Karpas-422 (cell line): ENCODE results near the gene SLC36A2. TPM values are rescaled to one million over a fixed set of nuclear protein-coding genes. Genes with fewer than 3 reads are reported as not detected.
"Not testable (repeated sequence)": the region's sequence is repeated elsewhere in the genome, so short reads cannot be mapped to it uniquely, and the experiment has no call there.

Experiments used
- DNase-seq: peaks from one replicate; pipeline ENCODE4 v3.0.0-alpha.2; 2015
- H2AFZ ChIP-seq: fragments of 200-600 bp; sonication (generic); 2 replicates; pipeline ENCODE4 v1.6.1; 2014; ENCODE audit warnings: antibody characterized with exemption, low read length, mixed read lengths
- H3K27ac ChIP-seq: fragments of 200-600 bp; sonication (generic); 2 replicates; pipeline ENCODE4 v1.5.1; 2014; ENCODE audit warnings: mild to moderate bottlenecking, low read length, moderate library complexity
- H3K27me3 ChIP-seq: fragments of 200-600 bp; sonication (generic); 2 replicates; pipeline ENCODE4 v1.6.1; 2014; ENCODE audit warnings: low read length, mixed read lengths
- H3K36me3 ChIP-seq: fragments of 200-600 bp; sonication (generic); 2 replicates; pipeline ENCODE4 v1.6.1; 2014; ENCODE audit warnings: low read length, mixed read lengths; ENCODE audit not compliant: insufficient read depth
- H3K4me1 ChIP-seq: fragments of 200-600 bp; sonication (generic); 2 replicates; pipeline ENCODE4 v1.6.1; 2014; ENCODE audit warnings: mild to moderate bottlenecking, low read length, mixed read lengths
- H3K4me2 ChIP-seq: fragments of 200-600 bp; sonication (generic); 2 replicates; pipeline ENCODE4 v1.6.1; 2014; ENCODE audit warnings: low read length, low read depth, mild to moderate bottlenecking; ENCODE audit not compliant: poor library complexity, severe bottlenecking
- H3K4me3 ChIP-seq: fragments of 200-600 bp; sonication (generic); 2 replicates; pipeline ENCODE4 v1.5.1; 2014; ENCODE audit warnings: mild to moderate bottlenecking, antibody characterized with exemption, low read length, mixed read lengths
- H3K79me2 ChIP-seq: fragments of 200-600 bp; sonication (generic); 2 replicates; pipeline ENCODE4 v1.6.1; 2014; ENCODE audit warnings: mild to moderate bottlenecking, low read length, mixed read lengths
- H3K9ac ChIP-seq: fragments of 200-600 bp; sonication (generic); 2 replicates; pipeline ENCODE4 v1.6.0; 2014; ENCODE audit warnings: low read length
- H3K9me2 ChIP-seq: fragments of 200-600 bp; sonication (generic), shearing (Covaris generic); replicated peaks from 2 replicates; pipeline ENCODE4 v1.6.0; 2014; ENCODE audit warnings: mild to moderate bottlenecking, low read length, moderate library complexity; ENCODE audit not compliant: insufficient read depth
- H3K9me3 ChIP-seq: fragments of 300-700, 200-600 bp; sonication (generic); 2 replicates; pipeline ENCODE4 v1.6.1; 2014; ENCODE audit warnings: low read length, mixed read lengths
- H4K20me1 ChIP-seq: fragments of 200-600 bp; sonication (generic); 2 replicates; pipeline ENCODE4 v1.6.1; 2014; ENCODE audit warnings: mild to moderate bottlenecking, antibody characterized with exemption, low read length, low read depth; ENCODE audit not compliant: insufficient read depth
- total RNA-seq: library from RNA; depleted of rRNA; stranded (reverse); fragments of >200 nt; shearing (Covaris generic); gene quantifications from 2 replicates; pipeline ENCODE4 v1.2.3, GENCODE V29; 2014; ENCODE audit warnings: low replicate concordance

Gene SLC36A2
- total RNA-seq, 1 experiment from 2014 or later, result not detected

- H3K4me3 ChIP-seq, H2AFZ ChIP-seq, H3K36me3 ChIP-seq: not testable (repeated sequence)
Observed at GRCh38 chr5:151309266-151309665, 38.1 kb downstream of the SLC36A2 start.

GRCh38 chr5:151303666-151304065 lies 43.7 kb downstream of the SLC36A2 start, which contains the start of gene SLC36A3:
Gene SLC36A3 (minus strand): TSS chr5:151303766. CDS start chr5:151303354, 412 bp downstream.
- Histone ChIP-seq H3K36me3 (no peaks in the 10 kb centered on the region), H2AFZ (no peak within 1 kb of the TSS), H3K4me3 (no peak within 1 kb of the TSS), H3K27me3 (no peaks in the 10 kb centered on the region), H3K27ac (no peak within 1 kb of the TSS), H3K79me2 (no peaks in the 10 kb centered on the region), H3K4me1 (no peaks in the 10 kb centered on the region), H3K9me2 (no peaks in the 10 kb centered on the region), H3K9ac (no peak within 1 kb of the TSS), H4K20me1 (no peaks in the 10 kb centered on the region), H3K9me3 (no peaks in the 10 kb centered on the region), H3K4me2 (no peak within 1 kb of the TSS)
- DNase-seq, result no peak

More at GRCh38 chr5:151309266-151309665, 38.1 kb downstream of the SLC36A2 start:
- H3K4me1 ChIP-seq, DNase-seq, H3K27ac ChIP-seq, H3K4me2 ChIP-seq, H3K27me3 ChIP-seq, H3K79me2 ChIP-seq, H3K9ac ChIP-seq, H3K9me3 ChIP-seq, H3K9me2 ChIP-seq, H4K20me1 ChIP-seq: not testable (repeated sequence)

GRCh38 chr5:151298063-151298855 lies 49.1 kb downstream of the SLC36A2 start:
- Histone ChIP-seq H3K27ac (no peak overlapping the region), H3K4me3 (no peak overlapping the region), H3K9me3 (no peaks in the 10 kb centered on the region), H3K4me1 (peaks cover 3% of the 10 kb centered on the region), H3K9me2 (no peaks in the 10 kb centered on the region), H3K4me2 (no peak overlapping the region), H3K9ac (no peak overlapping the region), H3K36me3 (no peaks in the 10 kb centered on the region), H3K27me3 (no peaks in the 10 kb centered on the region), H3K79me2 (no peaks in the 10 kb centered on the region), H2AFZ (no peak overlapping the region), H4K20me1 (no peaks in the 10 kb centered on the region)
- DNase-seq, result peak; percentile 86

DNA sequence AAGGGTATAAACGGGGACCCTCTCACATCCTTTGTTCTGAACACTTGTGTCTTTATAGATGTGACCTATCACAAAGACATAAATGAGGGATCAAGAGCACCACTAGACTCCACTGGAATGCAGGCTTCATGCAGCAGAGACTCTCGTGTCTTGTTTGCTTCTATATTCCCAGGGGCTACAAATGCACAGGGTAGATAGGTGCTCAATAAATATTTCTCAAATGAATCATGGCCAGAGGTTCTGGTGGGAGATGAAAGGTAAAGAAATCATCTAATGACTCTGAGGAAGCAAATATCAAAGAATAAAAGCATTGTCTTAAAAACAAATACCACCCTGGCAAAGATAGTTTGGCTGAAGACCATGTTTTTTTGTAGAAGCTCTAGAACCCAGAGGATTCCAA lies 50.4 kb downstream of the SLC36A2 start:
- Histone ChIP-seq H3K9me2 (no peaks in the 10 kb centered on the region), H3K27me3 (no peaks in the 10 kb centered on the region), H3K36me3 (no peaks in the 10 kb centered on the region), H3K4me3 (no peak overlapping the region), H3K9me3 (no peaks in the 10 kb centered on the region), H2AFZ (no peak overlapping the region), H3K4me1 (peaks cover 3% of the 10 kb centered on the region), H4K20me1 (no peaks in the 10 kb centered on the region), H3K27ac (no peak overlapping the region), H3K79me2 (no peaks in the 10 kb centered on the region), H3K4me2 (no peak overlapping the region), H3K9ac (no peak overlapping the region)
- no peak for DNase-seq

GRCh38 chr5:151296478-151296830 lies 50.9 kb downstream of the SLC36A2 start:
- no peaks in the 10 kb centered on the region for H3K9me2 ChIP-seq
- no peak overlapping the region for H3K4me2 ChIP-seq
- H4K20me1 ChIP-seq, result no peaks in the 10 kb centered on the region
- no peaks in the 10 kb centered on the region for H3K36me3 ChIP-seq
- no peak overlapping the region for H3K27ac ChIP-seq
- H3K4me3 ChIP-seq, result no peak overlapping the region
- no peak overlapping the region for H3K9ac ChIP-seq
- no peaks in the 10 kb centered on the region for H3K79me2 ChIP-seq
- H3K9me3 ChIP-seq, result no peaks in the 10 kb centered on the region
- H3K4me1 ChIP-seq, result peaks cover 3% of the 10 kb centered on the region
- DNase-seq, result no peak
- H3K27me3 ChIP-seq, result no peaks in the 10 kb centered on the region
- H2AFZ ChIP-seq, result no peak overlapping the region

DNA sequence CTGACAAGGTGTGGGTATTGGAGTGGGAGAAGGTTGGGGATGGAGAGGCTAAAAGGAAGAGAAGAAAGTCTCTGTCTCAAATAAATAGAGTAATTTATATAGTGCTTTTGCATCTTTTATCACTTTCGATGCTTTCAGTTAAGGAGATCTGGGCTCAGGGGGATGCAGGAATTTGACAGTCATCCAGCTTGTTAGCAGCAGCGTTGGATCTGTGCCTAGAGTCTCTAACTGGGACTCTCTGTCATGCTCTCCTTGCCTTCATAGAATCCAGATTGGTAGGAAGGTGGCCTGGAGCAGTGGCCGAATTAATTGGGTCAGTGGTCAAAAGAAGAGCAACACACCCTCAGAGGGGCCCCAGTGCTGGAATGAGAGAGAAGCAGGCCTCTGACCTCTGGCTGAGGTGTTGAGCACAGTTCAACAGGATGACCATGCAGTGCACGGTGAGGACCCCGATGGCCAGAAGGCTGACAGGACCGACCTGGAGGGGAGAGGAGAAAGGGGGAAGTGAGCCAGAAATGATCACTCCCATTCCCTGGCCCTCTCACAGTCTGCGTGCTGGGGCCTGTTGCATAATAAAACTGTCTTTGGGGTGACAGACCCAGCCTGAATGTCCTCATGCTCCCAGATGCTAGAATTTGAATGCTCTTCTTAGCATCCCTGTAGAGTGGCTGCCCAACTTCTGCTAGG lies 51.4 kb downstream of the SLC36A2 start:
- Histone ChIP-seq H4K20me1 (no peaks in the 10 kb centered on the region), H3K4me3 (no peak overlapping the region), H3K9me2 (no peaks in the 10 kb centered on the region), H3K36me3 (no peaks in the 10 kb centered on the region), H2AFZ (no peak overlapping the region), H3K4me1 (peaks cover 3% of the 10 kb centered on the region), H3K4me2 (no peak overlapping the region), H3K27me3 (no peaks in the 10 kb centered on the region; the same call in 1 of the 2 replicates), H3K27ac (no peak overlapping the region), H3K9me3 (no peaks in the 10 kb centered on the region), H3K79me2 (no peaks in the 10 kb centered on the region), H3K9ac (no peak overlapping the region)
- no peak for DNase-seq

DNA sequence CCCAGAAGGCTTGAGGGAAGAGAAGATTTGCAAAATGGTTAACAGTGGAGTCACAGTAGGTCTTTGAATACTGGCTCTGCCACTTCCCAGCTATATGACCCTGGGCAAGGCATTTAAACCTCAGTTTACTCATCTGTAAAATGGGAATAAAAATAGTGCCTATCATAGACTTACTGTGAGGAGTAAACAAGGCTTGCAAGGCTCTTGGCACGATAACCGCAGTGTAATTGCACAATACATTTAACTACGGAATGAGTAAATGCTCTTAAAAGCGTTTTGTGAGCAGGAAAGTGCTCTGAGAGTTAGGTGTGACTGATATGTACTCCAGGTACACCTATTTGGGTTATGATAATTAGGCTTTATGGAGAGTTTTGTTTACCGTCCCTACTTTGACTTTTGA lies 52.2 kb downstream of the SLC36A2 start:
- Histone ChIP-seq H3K79me2 (no peaks in the 10 kb centered on the region), H3K4me3 (no peak overlapping the region), H3K4me1 (peaks cover 3% of the 10 kb centered on the region), H3K9me2 (no peaks in the 10 kb centered on the region), H3K9me3 (no peaks in the 10 kb centered on the region), H3K36me3 (no peaks in the 10 kb centered on the region), H3K4me2 (no peak overlapping the region), H3K27ac (no peak overlapping the region), H3K27me3 (no peaks in the 10 kb centered on the region; the same call in 1 of the 2 replicates), H3K9ac (no peak overlapping the region), H4K20me1 (no peaks in the 10 kb centered on the region), H2AFZ (no peak overlapping the region)
- DNase-seq, result no peak

DNA sequence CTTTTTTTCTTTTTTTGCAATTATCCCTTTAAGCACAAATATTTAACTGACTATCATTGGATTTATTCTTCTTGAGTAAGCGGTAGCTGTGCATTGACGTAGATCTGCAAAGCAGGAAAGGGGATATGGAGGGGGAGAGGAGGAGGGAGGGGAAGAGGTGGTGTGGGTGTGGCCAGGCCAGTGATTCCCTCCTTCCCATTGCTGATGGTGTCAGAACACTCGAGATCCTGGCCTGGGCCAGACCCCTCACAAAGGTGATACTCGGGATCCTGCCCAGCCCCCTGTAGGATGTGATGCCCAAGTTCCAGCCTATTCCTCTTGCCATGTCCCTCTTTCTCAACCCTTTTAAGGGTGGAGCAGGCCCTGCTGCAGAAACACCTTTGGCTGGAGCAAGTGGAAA lies 53.7 kb downstream of the SLC36A2 start:
- Histone ChIP-seq H3K9me3 (no peaks in the 10 kb centered on the region), H3K36me3 (no peaks in the 10 kb centered on the region), H3K4me3 (no peak overlapping the region), H3K4me1 (peaks cover 3% of the 10 kb centered on the region), H3K79me2 (no peaks in the 10 kb centered on the region), H4K20me1 (no peaks in the 10 kb centered on the region), H3K27me3 (no peaks in the 10 kb centered on the region; the same call in 1 of the 2 replicates), H3K9me2 (no peaks in the 10 kb centered on the region), H2AFZ (no peak overlapping the region), H3K27ac (no peak overlapping the region), H3K9ac (no peak overlapping the region), H3K4me2 (no peak overlapping the region)
- no peak for DNase-seq
